OCI-M2 (cell line): ENCODE measurements around the gene ABCC4.
"Not testable (repeated sequence)": the region's sequence is repeated elsewhere in the genome, so short reads cannot be mapped to it uniquely, and the experiment has no call there.

ENCODE experiments used
- DNase-seq: peaks from one replicate; lab custom pipeline; 2025; ENCODE audit not compliant: unreplicated experiment; lab: John Stamatoyannopoulos, UW

ABCC4 gene

GRCh38 chr13:95229855-95230254 lies 71.4 kb downstream of the ABCC4 start:
- DNase-seq, result no peak

- DNase-seq, result no peak
Observed at GRCh38 chr13:95228130-95228529, 73.1 kb downstream of the ABCC4 start.

GRCh38 chr13:95226932-95227695 lies 74.1 kb downstream of the ABCC4 start:
- no peak for DNase-seq

GRCh38 chr13:95226476-95226875 lies 74.8 kb downstream of the ABCC4 start:
- DNase-seq, result no peak

DNA sequence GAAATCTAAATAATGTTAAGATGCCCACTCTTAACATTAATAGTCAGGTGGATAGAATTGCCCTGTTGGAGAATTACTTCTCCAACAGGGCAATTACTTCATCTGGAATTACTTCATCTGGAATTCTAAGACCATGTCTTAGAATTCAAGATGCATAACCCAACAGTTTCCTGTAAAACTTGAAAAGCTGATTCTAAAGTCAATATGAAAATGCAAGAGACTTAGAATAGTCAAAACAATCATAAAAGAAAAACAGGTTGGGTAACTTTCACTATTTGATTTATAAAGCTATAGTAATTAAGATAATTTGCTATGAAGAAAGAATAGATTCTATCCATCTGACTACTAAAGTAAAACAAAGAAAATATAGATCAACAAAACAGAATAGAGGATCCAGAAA lies 75.2 kb downstream of the ABCC4 start:
- DNase-seq, result no peak

DNA sequence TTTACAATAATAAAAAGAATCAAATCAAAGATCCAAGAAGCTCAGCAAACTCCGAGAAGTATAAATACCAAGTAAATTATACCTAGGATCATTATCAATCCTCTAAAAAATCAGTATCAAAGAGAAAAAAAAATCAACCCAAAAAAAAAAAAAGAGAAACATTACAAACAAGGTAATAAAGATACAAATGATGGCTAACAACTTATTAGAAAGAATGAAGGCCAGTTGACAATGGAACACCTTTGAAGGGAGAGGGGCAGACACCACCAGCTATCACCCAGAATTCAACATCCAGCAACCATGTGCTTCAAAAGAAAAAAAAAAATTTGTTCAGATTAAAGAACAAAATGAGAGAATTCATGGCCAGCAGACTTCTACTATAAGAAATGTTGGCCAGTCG lies 77.2 kb downstream of the ABCC4 start:
- DNase-seq, result no peak

- no peak for DNase-seq
Observed at GRCh38 chr13:95222733-95223018, 78.6 kb downstream of the ABCC4 start.

- no peak for DNase-seq
Observed at GRCh38 chr13:95221971-95222732, 79.1 kb downstream of the ABCC4 start.

DNA sequence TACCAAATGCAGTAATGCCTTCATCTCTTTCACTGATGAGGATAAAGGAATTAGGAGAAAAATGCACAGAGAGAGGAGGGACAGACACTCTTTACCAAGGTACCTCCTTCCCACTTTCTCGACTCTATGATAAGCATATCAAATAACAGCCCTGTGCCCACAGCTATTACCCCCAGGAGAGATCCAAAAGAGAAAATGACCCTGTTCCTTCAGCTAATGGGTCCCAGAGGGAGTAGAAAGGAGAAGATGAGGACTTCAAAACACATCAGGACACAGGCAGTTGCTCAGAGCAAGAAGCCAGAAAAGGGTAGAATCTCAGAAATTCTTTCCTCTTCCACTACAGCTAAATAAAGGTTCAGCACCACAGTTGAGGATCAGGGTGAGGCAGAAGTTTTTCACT lies 80.6 kb downstream of the ABCC4 start:
- no peak for DNase-seq

GRCh38 chr13:95217920-95218830 lies 83.1 kb downstream of the ABCC4 start:
- no peak for DNase-seq

- DNase-seq, result no peak
Observed at GRCh38 chr13:95216182-95216581, 85.1 kb downstream of the ABCC4 start.

DNA sequence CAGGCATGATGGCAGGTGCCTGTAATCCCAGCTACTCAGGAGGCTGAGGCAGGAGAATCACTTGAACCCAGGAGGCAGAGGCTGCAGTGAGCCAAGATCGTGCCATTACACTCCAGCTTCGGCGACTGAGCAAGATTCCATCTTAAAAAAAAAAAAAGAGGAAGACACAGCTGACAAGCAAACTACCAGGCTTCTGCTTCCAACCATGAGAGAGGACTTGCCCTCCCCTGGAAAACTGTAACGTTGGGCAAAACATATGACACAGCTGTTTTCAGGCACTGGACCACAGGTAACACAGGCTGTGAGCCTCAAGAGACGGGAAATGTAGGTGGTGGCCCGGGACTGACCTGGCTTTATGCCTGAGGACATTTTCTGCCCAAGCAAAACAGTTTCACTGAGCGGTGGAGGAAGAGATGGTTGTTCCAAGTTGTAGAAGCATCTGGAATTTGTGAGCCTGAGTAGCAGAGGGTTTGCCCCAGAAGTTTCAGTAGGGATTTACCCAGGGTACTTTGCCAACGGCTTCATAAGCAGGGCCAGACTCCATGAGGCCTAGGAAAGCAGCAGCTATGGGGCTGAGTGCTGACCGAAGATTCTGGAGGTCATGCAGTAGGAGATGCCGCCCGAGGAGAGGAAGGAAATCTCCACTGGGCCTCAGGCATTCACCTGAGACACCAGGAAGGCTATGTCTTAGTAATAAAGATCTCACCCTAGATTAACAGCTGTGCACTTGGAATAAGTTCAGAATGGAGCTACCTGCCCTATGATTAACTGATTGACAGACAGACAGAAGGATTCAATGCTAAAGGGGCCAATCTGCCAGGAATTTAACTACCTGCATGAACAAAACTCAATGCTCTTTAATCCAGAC lies 88.0 kb downstream of the ABCC4 start:
- DNase-seq, result no peak

DNA sequence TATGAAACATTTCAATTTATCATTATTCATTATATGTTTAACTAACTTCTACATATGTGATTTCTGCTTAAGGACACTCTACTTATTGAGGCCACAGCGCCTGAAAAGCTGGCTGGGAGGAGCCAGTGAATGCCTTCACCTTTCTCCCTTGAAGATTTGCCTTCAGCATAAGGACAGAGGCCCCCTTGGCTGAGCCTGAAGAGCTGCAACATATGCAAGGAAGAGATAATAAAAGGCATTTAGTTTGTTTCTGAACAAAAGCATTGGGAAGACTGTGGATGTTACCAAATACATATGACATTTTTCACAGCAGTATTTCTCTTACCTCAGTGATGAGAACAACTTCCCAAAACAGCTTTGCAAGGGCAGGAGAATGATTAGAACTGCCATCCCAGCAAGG lies 92.1 kb downstream of the ABCC4 start:
- DNase-seq, result no peak

- no peak for DNase-seq
Observed at GRCh38 chr13:95207769-95208366, 93.4 kb downstream of the ABCC4 start.

GRCh38 chr13:95206116-95206515 lies 95.1 kb downstream of the ABCC4 start:
- no peak for DNase-seq

DNA sequence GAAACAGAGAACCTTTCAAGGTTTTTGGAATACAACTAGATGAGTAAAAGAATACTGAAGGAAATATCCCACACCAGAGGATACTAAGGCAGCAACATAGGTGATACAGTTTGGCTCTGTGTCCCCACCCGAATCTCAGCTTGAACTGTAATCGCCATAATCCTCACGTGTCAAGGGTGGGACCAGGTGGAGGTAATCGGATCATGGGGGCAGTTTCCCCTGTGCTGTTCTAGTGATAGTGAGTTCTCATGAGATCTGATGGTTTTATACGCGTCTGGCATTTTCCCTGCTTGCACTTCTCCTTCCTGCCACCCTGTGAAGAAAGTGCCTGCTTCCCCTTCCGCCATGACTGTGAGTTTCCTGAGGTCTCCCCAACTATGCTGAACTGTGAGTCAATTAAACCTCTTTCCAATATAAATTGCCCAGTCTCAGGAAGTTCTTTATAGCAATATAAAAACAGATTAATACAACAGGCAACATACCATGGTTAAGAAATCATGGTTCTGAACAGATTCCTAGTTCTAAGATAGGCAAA lies 97.0 kb downstream of the ABCC4 start:
- DNase-seq, result no peak

GRCh38 chr13:95201814-95202651 lies 99.2 kb downstream of the ABCC4 start:
- no peak for DNase-seq

GRCh38 chr13:95200386-95200957 lies 100.8 kb downstream of the ABCC4 start:
- not testable (repeated sequence) for DNase-seq

DNA sequence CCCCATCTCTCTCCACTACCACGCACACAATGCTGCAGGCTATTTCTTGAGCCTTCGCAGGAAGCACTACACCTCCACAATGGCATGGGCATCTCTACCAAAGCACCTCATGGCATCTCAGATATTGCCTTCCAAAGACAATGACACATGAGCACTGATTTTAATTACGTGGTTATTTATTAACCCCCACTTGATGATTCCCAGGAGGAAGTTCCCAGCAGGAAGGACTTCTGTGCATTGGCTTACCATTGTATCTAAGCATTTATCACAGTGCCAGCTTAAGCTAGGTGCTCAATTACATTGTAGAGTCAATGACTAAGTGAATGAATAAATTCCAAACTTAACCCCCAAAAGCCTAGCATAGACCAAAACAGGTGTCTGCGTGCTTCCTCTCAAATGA lies 101.4 kb downstream of the ABCC4 start:
- no peak for DNase-seq
